Kidney (tissue), 14 donors: ENCODE results near the gene MTA3. TPM values are rescaled to one million over a fixed set of nuclear protein-coding genes. Genes with fewer than 3 reads are reported as not detected.
"Not testable (repeated sequence)": the region's sequence is repeated elsewhere in the genome, so short reads cannot be mapped to it uniquely, and the experiment has no call there.

Source experiments
- DNase-seq, 5 donors: peaks; one replicate each; pipeline ENCODE4 v3.0.0-alpha.2; 2013 to 2020
- FAIRE-seq: peaks from 2 replicates; lab custom pipeline; 2012; peaks lifted over from hg19 to GRCh38; lab: Jason Lieb, UNC
- H3K27ac ChIP-seq, 2 donors: one replicate each; pipeline ENCODE4 v1.7.0; 2013; ENCODE audit warnings: low read depth in 2 of 2, low read length in 2 of 2, inconsistent platforms in 1 of 2
- H3K27me3 ChIP-seq: one replicate; pipeline ENCODE4 v1.7.1; 2013; ENCODE audit warnings: low read length, inconsistent platforms; ENCODE audit not compliant: control insufficient read depth, insufficient read depth
- H3K36me3 ChIP-seq, 3 donors: one replicate each; pipeline versions ENCODE4 v1.7.0 to v1.7.1; 2013; ENCODE audit warnings: low read length in 3 of 3, control low read depth in 1 of 3, inconsistent platforms in 1 of 3; ENCODE audit not compliant: insufficient read depth in 3 of 3, control insufficient read depth in 2 of 3
- H3K4me1 ChIP-seq, 3 donors: one replicate each; pipeline versions ENCODE4 v1.7.0 to v1.7.1; 2013; ENCODE audit warnings: low read length in 3 of 3, inconsistent platforms in 1 of 3, low read depth in 1 of 3; ENCODE audit not compliant: control insufficient read depth in 2 of 3, insufficient read depth in 2 of 3
- H3K4me3 ChIP-seq, 3 donors: one replicate each; pipeline versions ENCODE4 v1.7.0 to v1.8.1; 2013; ENCODE audit warnings: low read length in 3 of 3, control low read depth in 1 of 3, inconsistent platforms in 1 of 3
- H3K9ac ChIP-seq, 3 donors: one replicate each; pipeline versions ENCODE4 v1.7.0 to v1.7.1; 2013; ENCODE audit warnings: low read length in 3 of 3, control low read depth in 1 of 3, inconsistent platforms in 1 of 3
- H3K9me3 ChIP-seq, 3 donors: one replicate each; pipeline versions ENCODE4 v1.7.0 to v1.7.1; 2013; ENCODE audit warnings: low read length in 3 of 3, control low read depth in 1 of 3, inconsistent platforms in 1 of 3; ENCODE audit not compliant: control insufficient read depth in 2 of 3, insufficient read depth in 1 of 3
- intact Hi-C: fragments of 100-400 bp; cut with DNase I; formaldehyde crosslinking; loops from one replicate; pipeline ENCODE4 v1.11.1; 2022
- polyA plus RNA-seq: library from polyadenylated mRNA; stranded (reverse); fragments of 350-450 nt; fragmentation: Illumina TruSeq; extraction: RNeasy Lipid Tissue Mini Kit (QIAGEN cat#74804); gene quantifications from one replicate; pipeline ENCODE4 v1.2.3, GENCODE V29; 2014; ENCODE audit warnings: low read depth, low replicate concordance; ENCODE audit not compliant: insufficient read depth
- total RNA-seq: library from RNA; stranded (reverse); fragmentation: NEBNext Ultra II Directional; extraction: Animal tissue kit (Norgen Biotek cat#: 25700); gene quantifications from one replicate; pipeline ENCODE4 v1.2.1, GENCODE V29; 2021
- TF ChIP-seq, protein P1 (sequence below): IDR thresholded peaks from 3 replicates; pipeline ENCODE4 v1.5.1; 2012; ENCODE audit warnings: mild to moderate bottlenecking, moderate library complexity, borderline replicate concordance; ENCODE audit not compliant: insufficient read depth; ENCODE audit errors: extremely low read depth
- donor health status: control.
- donor health status: control.
- donor health status: control.
- donor health status: control.
- donor health status: control.
- donor health status: DM: yes; HTN: yes; CAD: no.
- donor health status: Normal renal cell carcinoma (clear cell type).

Gene MTA3
- total and polyA plus RNA-seq, 2 donors from 2014 or later: 27.7 to 35.2 TPM

DNA sequence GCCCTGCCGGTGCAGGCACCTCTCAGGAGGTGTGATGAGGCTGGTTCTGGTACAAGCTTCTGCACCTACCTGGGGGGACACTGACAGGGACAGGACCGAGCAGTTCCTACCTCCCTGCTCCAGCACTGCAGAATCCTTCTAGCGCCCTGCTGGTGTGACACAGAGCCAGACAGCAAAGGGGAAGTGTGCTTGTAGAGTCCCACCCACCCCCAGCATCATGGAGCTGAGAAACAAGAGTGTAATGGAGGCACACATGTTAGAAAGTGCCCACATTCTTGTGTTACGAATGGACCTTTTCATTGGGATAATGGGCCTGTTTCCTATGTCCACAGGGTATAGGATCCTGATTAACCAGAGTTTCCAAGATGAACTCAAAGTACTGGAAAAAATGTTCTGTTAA, 157.2 kb downstream of the MTA3 start:
- H3K4me3 ChIP-seq: no peak overlapping the region
- no peak overlapping the region for H3K9ac ChIP-seq
- no peak overlapping the region for H3K27ac ChIP-seq
- H3K4me1 ChIP-seq: no peaks in the 10 kb centered on the region
- no peak for DNase-seq
- no peak for FAIRE-seq
- intact Hi-C loops: no loop called here
- H3K9me3 ChIP-seq: peaks cover 0 to 5% (median 2%) of the 10 kb centered on the region in 3 donors
- H3K27me3 ChIP-seq: no peaks in the 10 kb centered on the region
- no peaks in the 10 kb centered on the region for H3K36me3 ChIP-seq
- TF ChIP-seq, protein P1, sequence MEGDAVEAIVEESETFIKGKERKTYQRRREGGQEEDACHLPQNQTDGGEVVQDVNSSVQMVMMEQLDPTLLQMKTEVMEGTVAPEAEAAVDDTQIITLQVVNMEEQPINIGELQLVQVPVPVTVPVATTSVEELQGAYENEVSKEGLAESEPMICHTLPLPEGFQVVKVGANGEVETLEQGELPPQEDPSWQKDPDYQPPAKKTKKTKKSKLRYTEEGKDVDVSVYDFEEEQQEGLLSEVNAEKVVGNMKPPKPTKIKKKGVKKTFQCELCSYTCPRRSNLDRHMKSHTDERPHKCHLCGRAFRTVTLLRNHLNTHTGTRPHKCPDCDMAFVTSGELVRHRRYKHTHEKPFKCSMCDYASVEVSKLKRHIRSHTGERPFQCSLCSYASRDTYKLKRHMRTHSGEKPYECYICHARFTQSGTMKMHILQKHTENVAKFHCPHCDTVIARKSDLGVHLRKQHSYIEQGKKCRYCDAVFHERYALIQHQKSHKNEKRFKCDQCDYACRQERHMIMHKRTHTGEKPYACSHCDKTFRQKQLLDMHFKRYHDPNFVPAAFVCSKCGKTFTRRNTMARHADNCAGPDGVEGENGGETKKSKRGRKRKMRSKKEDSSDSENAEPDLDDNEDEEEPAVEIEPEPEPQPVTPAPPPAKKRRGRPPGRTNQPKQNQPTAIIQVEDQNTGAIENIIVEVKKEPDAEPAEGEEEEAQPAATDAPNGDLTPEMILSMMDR: no peak

DNA sequence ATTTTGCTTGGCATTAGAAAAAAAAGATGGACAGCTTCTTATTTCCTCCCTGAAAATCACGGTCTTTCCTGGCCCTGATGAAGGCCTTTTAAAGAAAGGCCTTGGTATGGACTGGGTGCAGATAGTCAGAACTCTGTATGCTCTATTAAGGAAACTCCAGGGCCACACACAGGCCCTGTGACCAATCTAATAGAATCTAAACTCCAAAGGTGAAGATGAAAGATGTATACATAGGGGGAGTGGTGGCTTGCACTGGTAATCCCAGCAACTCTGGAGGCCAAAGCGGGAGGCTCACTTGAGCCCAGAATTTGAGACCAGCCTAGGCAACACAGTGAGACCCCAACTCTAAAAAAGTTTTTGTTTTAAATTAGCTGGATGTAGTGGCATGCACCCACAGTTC, 158.2 kb downstream of the MTA3 start:
- H3K4me1 ChIP-seq: no peaks in the 10 kb centered on the region
- no peaks in the 10 kb centered on the region for H3K36me3 ChIP-seq
- peaks cover 0 to 5% (median 2%) of the 10 kb centered on the region in 3 donors for H3K9me3 ChIP-seq
- no peaks in the 10 kb centered on the region for H3K27me3 ChIP-seq
- no peak overlapping the region for H3K4me3 ChIP-seq
- DNase-seq: no peak
- H3K27ac ChIP-seq: no peak overlapping the region
- TF ChIP-seq, protein P1: no peak
- intact Hi-C loops: no loop called here
- no peak overlapping the region for H3K9ac ChIP-seq
- FAIRE-seq: no peak

DNA sequence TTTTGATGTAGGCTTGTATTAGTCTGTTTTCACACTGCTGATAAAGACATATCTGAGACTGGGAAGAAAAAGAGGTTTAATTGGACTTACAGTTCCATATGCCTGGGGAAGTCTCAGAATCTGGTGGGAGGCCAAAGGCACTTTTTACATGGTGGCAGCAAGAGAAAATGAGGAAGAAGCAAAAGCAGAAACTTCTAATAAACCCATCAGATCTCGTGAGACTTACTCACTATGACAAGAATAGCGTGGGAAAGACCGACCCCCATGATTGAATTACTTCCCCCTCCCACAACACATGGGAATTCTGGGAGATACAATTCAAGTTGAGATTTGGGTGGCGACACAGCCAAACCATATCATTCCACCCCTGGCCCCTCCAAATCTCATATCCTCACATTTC, 162.9 kb downstream of the MTA3 start:
- H3K4me1 ChIP-seq, H3K27me3 ChIP-seq, H3K9ac ChIP-seq, H3K36me3 ChIP-seq, FAIRE-seq, H3K27ac ChIP-seq, intact Hi-C loops, H3K9me3 ChIP-seq, H3K4me3 ChIP-seq, DNase-seq: not testable (repeated sequence)

DNA sequence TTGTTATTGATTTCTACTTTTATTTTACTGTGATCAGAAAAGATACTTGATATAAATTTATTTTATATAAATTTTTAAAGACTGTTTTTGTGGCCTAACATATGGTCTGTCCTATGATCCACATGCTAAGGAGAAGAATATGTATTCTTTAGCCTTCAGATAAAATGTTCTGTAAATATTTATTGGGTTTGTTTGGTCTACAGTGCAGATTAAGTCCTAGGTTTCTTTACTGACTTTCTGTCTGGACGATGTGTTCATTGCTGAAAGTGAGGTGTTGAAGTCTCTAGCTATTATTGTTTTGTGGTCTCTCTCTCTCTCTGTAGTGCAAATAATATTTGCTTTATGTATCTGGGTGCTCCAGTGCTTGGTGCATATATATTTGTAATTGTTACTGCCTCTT, 165.4 kb downstream of the MTA3 start:
- intact Hi-C loops: no loop called here
- no peaks in the 10 kb centered on the region for H3K27me3 ChIP-seq
- FAIRE-seq (no peak), DNase-seq (no peak)
- peaks cover 0 to 5% (median 2%) of the 10 kb centered on the region in 3 donors for H3K9me3 ChIP-seq
- H3K4me1 ChIP-seq: peaks cover 0 to 2% (median 0%) of the 10 kb centered on the region in 3 donors
- no peak overlapping the region for H3K9ac ChIP-seq
- H3K36me3 ChIP-seq: peaks cover 0 to 9% (median 0%) of the 10 kb centered on the region in 3 donors
- H3K4me3 ChIP-seq: no peak overlapping the region
- TF ChIP-seq, protein P1: no peak
- H3K27ac ChIP-seq: no peak overlapping the region
